Thyroid gland (tissue), 4 donors: ENCODE data around the gene CAMTA1.

Experiments
- CTCF ChIP-seq, 6 experiments: fragments of 200-600 bp in 3 of 6; fragments of 450-650 bp in 3 of 6; sonication (generic) in 3 of 6; IDR thresholded peaks; one replicate each; pipeline ENCODE4 v1.5.1; 2016 to 2019; ENCODE audit warnings: antibody characterized with exemption in 6 of 6, mild to moderate bottlenecking in 2 of 6, inconsistent platforms in 1 of 6, moderate library complexity in 1 of 6
- POLR2A ChIP-seq, 2 donors: fragments of 450-650 bp; IDR thresholded peaks; one replicate each; pipeline ENCODE4 v1.6.1; 2017; ENCODE audit warnings: antibody characterized with exemption in 2 of 2, mild to moderate bottlenecking in 2 of 2, moderate library complexity in 1 of 2

- TF ChIP-seq CTCF (IDR thresholded peaks at IDR 0.05) (no peak), POLR2A (IDR thresholded peaks at IDR 0.05) (no peak)
Observed at GRCh38 chr1:7596126-7596965, 811.1 kb downstream of the CAMTA1 start.
